IPS-20b (cell line): ENCODE measurements around the gene TNC.

ENCODE experiments used
- H3K27ac ChIP-seq: one replicate; pipeline ENCODE4 v1.5.1; 2013; ENCODE audit warnings: low read length
- H3K27me3 ChIP-seq: 2 replicates; pipeline ENCODE4 v1.6.1; 2013; ENCODE audit warnings: mild to moderate bottlenecking, low read length, inconsistent platforms; ENCODE audit not compliant: insufficient read depth
- H3K36me3 ChIP-seq: 2 replicates; pipeline ENCODE4 v1.6.1; 2013; ENCODE audit warnings: low read depth, mild to moderate bottlenecking, inconsistent platforms, low read length, moderate library complexity; ENCODE audit not compliant: insufficient read depth
- H3K4me1 ChIP-seq: 2 replicates; pipeline ENCODE4 v1.6.1; 2013; ENCODE audit warnings: mild to moderate bottlenecking, control low read depth, inconsistent platforms, low read length, moderate library complexity; ENCODE audit not compliant: insufficient read depth
- H3K4me3 ChIP-seq: 2 replicates; pipeline ENCODE4 v1.5.1; 2013; ENCODE audit warnings: mild to moderate bottlenecking, low read length, inconsistent platforms
- H3K9ac ChIP-seq: 2 replicates; pipeline ENCODE4 v1.6.1; 2013; ENCODE audit warnings: low read depth, mild to moderate bottlenecking, inconsistent platforms, low read length, moderate library complexity
- H3K9me3 ChIP-seq: 2 replicates; pipeline ENCODE4 v1.6.1; 2013; ENCODE audit warnings: mild to moderate bottlenecking, low read depth, low read length, inconsistent platforms; ENCODE audit not compliant: insufficient read depth

The TNC gene

DNA sequence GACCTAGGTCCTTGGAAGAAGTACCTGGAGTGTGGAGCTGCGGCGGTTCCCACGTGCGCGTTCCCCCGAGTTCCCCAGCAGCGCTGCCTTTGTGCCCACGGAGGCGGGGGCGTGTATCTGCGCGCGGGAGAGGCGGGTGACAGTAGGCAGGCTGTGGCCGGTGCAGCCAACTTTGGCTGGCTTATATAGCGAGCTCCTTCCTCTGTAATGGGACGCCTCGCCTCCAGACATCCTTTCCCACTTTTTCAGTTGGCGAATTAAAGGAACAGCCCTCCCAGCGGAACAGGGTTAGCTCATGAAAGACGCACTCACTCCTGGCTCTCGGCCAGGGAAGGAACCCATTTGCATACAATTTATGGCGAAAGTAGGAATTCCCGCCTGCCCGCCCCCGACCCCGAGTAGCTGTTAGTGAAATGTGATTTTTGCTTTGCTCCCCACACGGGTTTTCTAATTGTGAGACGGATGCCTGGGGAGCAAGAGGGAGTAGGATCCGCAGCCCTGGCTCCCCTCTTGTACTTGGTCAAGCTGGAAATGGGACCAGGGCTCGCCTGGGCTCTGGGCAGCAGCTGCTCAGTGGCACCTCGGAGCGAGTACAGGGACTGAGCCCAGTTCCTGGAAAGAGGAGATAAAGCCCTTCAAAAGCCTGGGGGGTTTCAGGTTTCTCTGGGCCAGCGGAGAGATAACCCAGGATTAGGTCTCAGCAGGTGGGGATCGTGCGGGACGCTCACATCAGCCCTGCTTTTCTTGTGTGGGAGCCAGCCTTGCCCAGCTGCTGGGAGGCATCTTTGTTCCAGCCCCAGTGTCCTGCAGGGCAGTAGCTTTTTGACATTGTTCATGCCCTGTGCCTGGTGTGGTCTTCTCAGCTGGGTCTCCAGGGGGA lies at the start of gene TNC:
TNC (minus strand) TSS at position 159 of the 880 bp plus-strand sequence. CDS start 27,139 bp downstream, outside the sequence.
- Histone ChIP-seq H3K27me3 (peaks cover 82% of the 10 kb centered on the region), H3K9me3 (no peaks in the 10 kb centered on the region), H3K9ac (peak within 1 kb of the TSS; percentile 59; the same call in 1 of the 2 replicates), H3K4me1 (peaks cover 22% of the 10 kb centered on the region), H3K4me3 (peak within 1 kb of the TSS; percentile 75), H3K27ac (no peak within 1 kb of the TSS), H3K36me3 (no peaks in the 10 kb centered on the region)

DNA sequence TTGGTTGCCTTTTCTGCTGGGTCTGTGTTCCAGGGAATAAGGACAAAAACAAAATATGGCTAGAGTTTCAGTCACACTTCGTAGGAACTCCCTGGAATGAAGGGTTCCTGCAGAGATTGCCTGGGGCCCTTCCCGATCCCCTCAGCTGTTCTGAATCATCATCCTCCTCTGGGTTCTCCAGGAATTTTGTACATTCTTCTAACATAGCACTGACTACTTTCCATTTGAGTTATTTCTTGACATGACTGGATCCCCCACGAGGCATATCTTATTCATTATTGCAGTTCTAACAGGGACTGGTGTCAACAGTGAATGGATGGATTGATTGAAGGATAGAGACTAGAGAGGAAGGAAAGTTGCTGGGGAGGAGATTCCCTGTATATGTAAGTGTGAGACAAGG lies 49.2 kb upstream of the TNC start:
- H3K36me3 ChIP-seq, result no peaks in the 10 kb centered on the region
- no peaks in the 10 kb centered on the region for H3K27me3 ChIP-seq
- no peak overlapping the region for H3K4me3 ChIP-seq
- H3K9me3 ChIP-seq, result no peaks in the 10 kb centered on the region
- H3K27ac ChIP-seq, result no peak overlapping the region
- peaks cover 26% of the 10 kb centered on the region for H3K4me1 ChIP-seq
- no peak overlapping the region for H3K9ac ChIP-seq

DNA sequence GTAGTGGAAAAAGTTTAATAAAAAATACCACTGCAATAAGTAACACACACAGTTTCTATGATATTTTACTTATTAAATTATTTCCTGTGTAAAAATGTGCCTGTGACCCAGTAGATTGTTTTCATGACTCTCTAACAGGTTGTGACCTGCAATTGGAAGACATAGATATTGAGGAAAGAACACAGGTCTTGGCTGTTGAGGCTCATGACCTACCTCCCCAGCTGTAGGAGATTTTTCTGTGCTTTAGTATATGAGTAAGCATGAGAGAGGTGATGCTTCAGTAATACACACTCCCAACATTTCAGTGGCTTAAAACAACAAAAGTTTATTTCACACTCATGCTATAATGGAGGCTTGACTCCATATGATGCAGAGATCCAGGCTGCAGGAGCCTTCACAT lies 47.3 kb upstream of the TNC start:
- Histone ChIP-seq H3K9me3 (no peaks in the 10 kb centered on the region), H3K9ac (no peak overlapping the region), H3K27me3 (no peaks in the 10 kb centered on the region), H3K36me3 (no peaks in the 10 kb centered on the region), H3K27ac (no peak overlapping the region), H3K4me3 (no peak overlapping the region), H3K4me1 (peaks cover 15% of the 10 kb centered on the region)

DNA sequence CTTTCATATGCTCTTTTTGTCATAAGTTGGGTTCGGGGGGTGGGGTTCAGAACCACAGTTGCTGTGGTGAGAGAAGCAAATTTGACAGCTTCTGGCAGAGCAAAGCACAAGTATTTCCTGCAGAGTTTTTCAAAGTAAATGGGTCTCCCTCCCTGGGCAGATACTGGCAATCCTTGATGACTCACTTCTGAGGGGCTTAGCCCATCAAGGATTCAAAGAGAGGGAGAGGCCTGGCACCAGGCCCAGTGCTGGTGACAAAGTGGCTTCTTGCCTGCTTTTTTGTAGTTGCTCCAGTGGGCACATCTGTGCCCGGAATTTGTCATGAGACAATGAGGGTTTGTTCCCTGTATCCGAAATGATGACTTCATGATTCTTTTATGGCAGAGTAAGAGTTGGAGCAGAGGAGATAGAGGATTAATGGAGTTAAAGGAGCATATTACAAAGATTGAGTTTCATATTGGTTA lies 46.6 kb upstream of the TNC start:
- peaks cover 8% of the 10 kb centered on the region for H3K4me1 ChIP-seq
- no peak overlapping the region for H3K9ac ChIP-seq
- no peaks in the 10 kb centered on the region for H3K27me3 ChIP-seq
- no peak overlapping the region for H3K4me3 ChIP-seq
- no peak overlapping the region for H3K27ac ChIP-seq
- H3K9me3 ChIP-seq, result no peaks in the 10 kb centered on the region
- no peaks in the 10 kb centered on the region for H3K36me3 ChIP-seq

DNA sequence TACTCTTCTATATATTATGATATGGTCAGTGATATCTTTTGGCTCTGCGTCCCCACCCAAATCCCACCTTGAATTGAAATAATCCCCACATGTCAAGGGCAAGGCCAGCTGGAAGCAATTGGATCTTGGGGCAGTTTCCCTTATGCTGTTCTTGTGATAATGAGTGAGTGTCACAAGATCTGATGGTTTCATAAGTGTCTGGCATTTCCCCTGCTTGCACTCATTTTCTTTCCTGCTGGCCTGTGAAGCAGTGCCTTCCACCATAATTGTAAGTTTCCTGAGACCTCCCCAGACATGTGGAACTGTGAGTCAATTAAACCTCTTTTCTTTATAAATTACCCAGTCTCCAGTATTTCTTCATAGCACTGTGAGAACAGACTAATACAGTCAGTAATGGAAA lies 45.0 kb upstream of the TNC start:
- Histone ChIP-seq H3K27ac (no peak overlapping the region), H3K4me1 (peaks cover 6% of the 10 kb centered on the region; the same call in 1 of the 2 replicates), H3K9me3 (no peaks in the 10 kb centered on the region)

DNA sequence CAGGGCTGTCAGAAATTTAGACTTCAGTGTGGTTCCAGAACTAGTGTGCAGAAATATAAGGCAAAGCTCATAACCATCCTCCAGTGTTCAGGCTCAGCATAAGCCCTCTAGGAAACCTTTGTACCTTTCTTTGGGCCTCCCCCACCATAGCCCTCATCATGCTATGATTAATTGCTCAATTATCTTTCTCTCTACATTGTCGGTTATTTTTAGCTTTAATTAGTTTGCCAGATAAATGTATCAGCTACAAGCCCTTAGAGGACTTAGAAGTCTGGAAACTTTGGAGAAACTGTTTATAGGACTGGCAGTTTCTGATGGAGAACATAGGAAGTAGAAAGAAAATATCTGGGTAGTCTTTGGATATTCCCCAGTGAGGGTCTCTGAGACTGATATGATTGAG lies 43.5 kb upstream of the TNC start:
- Histone ChIP-seq H3K27me3 (no peaks in the 10 kb centered on the region), H3K9me3 (no peaks in the 10 kb centered on the region)

More for the DNA sequence above, 45.0 kb upstream of the TNC start:
- no peaks in the 10 kb centered on the region for H3K27me3 ChIP-seq
- H3K4me3 ChIP-seq, result no peak overlapping the region
- H3K36me3 ChIP-seq, result no peaks in the 10 kb centered on the region
- no peak overlapping the region for H3K9ac ChIP-seq

DNA sequence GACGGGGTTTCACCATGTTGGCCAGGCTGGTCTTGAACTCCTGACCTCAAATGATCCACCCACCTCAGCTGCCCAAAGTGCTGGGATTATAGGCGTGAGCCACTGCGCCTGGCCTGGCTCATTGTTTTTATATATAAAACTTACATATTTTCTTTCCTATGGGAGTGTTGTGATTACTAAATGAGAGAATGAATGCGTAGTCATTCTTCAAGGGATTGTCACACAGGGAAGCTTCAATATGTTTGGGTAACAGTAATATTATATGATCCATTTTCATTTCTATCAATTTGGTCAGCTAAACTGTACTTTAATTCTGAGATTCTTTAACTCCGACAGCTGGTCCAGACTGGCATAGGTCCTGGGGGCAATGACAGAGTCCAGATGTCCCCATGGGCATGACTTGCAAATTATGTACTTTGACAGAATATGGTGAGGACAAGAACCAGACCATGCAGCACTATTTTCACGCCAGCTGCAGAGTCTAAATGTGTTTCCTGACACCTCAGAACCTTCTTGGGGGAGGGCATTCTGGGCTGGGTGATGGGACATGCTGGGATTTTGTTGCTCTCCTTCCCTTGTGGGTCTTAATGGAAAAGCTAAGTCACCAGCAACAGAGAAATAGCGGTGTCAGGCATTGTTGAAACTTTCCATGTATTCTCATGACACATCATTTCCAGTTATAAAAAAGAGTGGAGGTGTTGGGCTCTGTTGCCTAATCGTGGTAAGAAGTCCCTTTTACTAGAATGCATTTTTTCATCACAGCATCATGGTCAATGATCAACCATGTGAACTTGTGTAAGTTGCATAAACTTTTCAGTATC lies 40.9 kb upstream of the TNC start:
- Histone ChIP-seq H3K4me3 (no peak overlapping the region), H3K4me1 (no peaks in the 10 kb centered on the region), H3K9ac (no peak overlapping the region), H3K9me3 (0 out of 2 replicates have a peak, but pooled peaks cover 3% of the 10 kb centered on the region), H3K27me3 (no peaks in the 10 kb centered on the region), H3K36me3 (no peaks in the 10 kb centered on the region), H3K27ac (no peak overlapping the region)

More for the DNA sequence above, 43.5 kb upstream of the TNC start:
- Histone ChIP-seq H3K36me3 (no peaks in the 10 kb centered on the region), H3K9ac (no peak overlapping the region), H3K27ac (no peak overlapping the region), H3K4me3 (no peak overlapping the region), H3K4me1 (peaks cover 6% of the 10 kb centered on the region; the same call in 1 of the 2 replicates)

DNA sequence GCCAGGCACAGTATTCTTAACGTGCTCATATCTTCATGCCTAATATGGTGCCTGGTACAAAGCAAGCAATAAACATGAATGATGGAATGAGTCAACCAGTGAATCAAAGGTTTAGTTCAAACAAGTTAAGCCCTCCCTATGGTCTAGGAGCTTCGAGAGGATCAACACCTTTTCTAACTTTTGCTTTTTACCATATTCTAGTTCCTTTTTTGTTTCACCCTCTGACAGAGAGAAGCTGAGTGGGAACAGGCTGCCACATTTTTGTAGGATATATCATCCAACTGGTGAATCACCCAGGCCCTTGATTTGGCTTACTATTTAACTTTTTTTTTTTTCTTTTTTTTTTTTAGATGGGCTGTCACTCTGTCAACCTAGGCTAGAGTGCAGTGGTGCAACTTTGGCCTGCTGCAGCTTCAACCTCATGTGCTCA lies 39.3 kb upstream of the TNC start:
- Histone ChIP-seq H3K27ac (no peak overlapping the region), H3K9ac (no peak overlapping the region), H3K4me3 (no peak overlapping the region), H3K4me1 (no peaks in the 10 kb centered on the region), H3K36me3 (no peaks in the 10 kb centered on the region), H3K27me3 (no peaks in the 10 kb centered on the region), H3K9me3 (0 out of 2 replicates have a peak, but pooled peaks cover 3% of the 10 kb centered on the region)

DNA sequence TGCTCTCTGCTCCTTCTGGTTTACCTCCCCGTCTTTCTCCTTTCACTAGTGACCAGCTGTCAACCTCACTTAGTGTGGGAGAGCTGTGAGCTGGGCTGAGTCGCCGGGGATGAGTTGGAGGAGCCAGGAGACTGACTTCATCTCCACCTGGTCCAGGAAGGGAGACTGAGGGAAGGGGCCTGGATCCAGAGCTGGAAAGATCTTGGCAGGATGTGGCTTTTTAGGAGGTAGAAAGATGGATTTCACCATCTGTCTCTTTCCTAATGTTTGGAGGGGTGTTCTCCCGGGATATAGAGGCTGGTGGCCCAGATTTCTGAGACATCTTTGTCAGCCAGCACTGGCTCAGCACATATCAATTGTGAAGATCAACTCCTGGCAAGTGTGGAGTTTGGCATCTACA lies 37.1 kb upstream of the TNC start:
- no peak overlapping the region for H3K9ac ChIP-seq

DNA sequence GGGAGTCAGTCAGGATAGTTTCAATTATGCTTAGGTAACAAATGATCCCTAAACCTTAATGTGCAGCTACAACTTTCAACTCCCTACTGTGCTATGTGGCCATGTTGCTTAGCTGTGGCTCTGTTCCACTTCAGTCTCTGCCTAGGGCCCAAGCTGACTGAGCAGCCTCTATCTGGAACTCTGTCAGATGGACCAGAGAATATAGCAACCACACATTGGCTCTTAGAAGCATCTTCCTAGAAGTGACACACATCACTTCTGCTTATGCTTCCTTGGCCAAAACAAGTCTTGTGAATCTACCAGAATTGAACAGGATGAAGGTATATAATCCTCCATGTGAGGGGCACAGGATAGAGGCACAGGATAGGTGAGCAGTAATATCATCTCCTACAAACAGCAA lies 36.7 kb upstream of the TNC start:
- no peak overlapping the region for H3K4me3 ChIP-seq
- no peaks in the 10 kb centered on the region for H3K4me1 ChIP-seq
- no peak overlapping the region for H3K27ac ChIP-seq
- H3K36me3 ChIP-seq, result no peaks in the 10 kb centered on the region
- H3K27me3 ChIP-seq, result no peaks in the 10 kb centered on the region
- 0 out of 2 replicates have a peak, but pooled peaks cover 3% of the 10 kb centered on the region for H3K9me3 ChIP-seq
- no peak overlapping the region for H3K9ac ChIP-seq

More for the DNA sequence above, 37.1 kb upstream of the TNC start:
- Histone ChIP-seq H3K36me3 (no peaks in the 10 kb centered on the region), H3K4me1 (no peaks in the 10 kb centered on the region), H3K27me3 (no peaks in the 10 kb centered on the region), H3K9me3 (0 out of 2 replicates have a peak, but pooled peaks cover 3% of the 10 kb centered on the region), H3K27ac (no peak overlapping the region), H3K4me3 (no peak overlapping the region)

DNA sequence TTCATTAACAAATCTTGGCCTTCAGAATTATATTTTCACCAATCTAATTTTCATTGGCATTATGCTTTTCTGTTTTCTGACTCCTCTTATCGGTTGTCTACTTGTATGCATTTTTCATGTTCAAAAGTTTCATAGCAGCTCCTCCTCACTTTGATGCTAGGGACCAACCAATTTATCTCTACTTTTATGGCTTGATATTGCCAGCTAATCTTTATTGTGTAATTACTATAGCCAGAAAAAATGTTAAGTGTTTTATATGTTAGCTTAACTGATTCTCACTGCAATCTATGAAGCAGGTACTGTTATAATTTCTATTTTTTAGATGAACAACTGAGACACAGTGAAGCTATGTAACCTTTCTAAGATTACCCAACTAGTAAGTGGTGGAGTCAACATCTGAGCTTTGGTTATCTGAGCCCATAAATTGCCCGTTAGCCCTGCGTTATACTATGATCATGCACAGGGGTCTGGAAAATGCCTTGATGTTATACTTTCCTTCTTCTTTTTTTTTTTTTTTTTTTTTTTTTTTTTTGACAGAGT lies 34.4 kb upstream of the TNC start:
- no peak overlapping the region for H3K4me3 ChIP-seq
- no peak overlapping the region for H3K27ac ChIP-seq
- H3K9me3 ChIP-seq, result 0 out of 2 replicates have a peak, but pooled peaks cover 3% of the 10 kb centered on the region
- no peaks in the 10 kb centered on the region for H3K27me3 ChIP-seq
- no peak overlapping the region for H3K9ac ChIP-seq
- H3K4me1 ChIP-seq, result no peaks in the 10 kb centered on the region
- no peaks in the 10 kb centered on the region for H3K36me3 ChIP-seq
